Epithelial cell of proximal tubule (primary cell): ENCODE data around the gene PHLPP1. TPM values are rescaled to one million over a fixed set of nuclear protein-coding genes. Genes with fewer than 3 reads are reported as not detected.

Experiments used
- DNase-seq: peaks from one replicate; pipeline ENCODE4 v3.0.0-alpha.2; 2011; ENCODE audit warnings: low read depth
- H3K4me3 ChIP-seq: 2 replicates; pipeline ENCODE4 v1.5.1; 2011; ENCODE audit warnings: low read depth, mild to moderate bottlenecking, low read length
- CTCF ChIP-seq: conservative IDR thresholded peaks from 2 replicates; pipeline ENCODE4 v1.5.1; 2012; ENCODE audit warnings: low read depth, mild to moderate bottlenecking, low read length
- total RNA-seq: library from RNA; depleted of rRNA; stranded (reverse); fragments of >200 nt; gene quantifications from 2 replicates; pipeline ENCODE4 v1.2.3, GENCODE V29; 2015

PHLPP1 gene
- total RNA-seq, 1 donor from 2014 or later: 9.0 TPM

DNA sequence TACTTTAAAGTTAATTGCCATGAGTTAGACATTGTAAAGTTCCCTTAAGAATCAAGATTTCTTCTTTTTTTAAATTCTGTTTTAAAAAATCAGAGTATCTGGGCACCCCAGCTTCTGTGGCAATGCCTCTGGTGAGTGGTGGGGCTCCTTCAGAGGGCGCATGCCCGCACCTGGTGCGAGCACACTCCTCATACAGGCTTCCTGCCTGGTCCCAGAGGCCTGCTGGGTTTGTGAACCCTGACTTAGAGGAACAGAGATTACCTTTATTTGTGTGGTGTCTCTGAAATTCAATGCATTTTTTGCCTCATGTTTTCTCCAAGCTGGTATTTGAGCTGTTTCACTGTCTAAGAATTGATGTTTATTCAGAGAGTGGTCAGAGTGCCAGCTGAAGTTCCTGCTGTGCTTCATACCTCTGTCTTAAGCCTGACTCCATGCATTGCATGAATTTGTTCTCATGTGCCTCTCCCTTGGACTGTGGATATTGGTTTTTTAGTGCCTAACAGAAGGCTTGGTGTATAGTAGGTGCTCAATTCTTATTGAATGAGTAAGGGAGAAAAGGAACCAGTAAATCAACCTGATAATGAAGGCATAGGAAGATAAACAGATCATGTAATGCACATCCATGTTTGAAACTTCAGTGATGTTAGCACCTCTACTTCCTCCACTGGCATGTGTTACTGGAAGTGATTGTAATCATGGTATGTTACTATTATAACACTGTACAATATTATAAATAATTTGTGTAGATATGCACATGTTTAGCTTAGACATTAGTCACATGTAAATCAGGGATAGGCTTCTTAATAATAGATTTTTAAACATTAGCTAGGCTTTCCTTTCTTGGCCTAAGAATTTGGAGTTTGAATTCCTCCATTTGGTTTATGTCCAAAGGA, 29.0 kb downstream of the PHLPP1 start:
- no peak for TF ChIP-seq CTCF
- no peak overlapping the region for H3K4me3 ChIP-seq
- DNase-seq: no peak

- DNase-seq: no peak
- no peak overlapping the region for H3K4me3 ChIP-seq
- TF ChIP-seq CTCF: no peak
These were observed 29.9 kb downstream of the PHLPP1 start for GRCh38 chr18:62745089-62745751.

DNA sequence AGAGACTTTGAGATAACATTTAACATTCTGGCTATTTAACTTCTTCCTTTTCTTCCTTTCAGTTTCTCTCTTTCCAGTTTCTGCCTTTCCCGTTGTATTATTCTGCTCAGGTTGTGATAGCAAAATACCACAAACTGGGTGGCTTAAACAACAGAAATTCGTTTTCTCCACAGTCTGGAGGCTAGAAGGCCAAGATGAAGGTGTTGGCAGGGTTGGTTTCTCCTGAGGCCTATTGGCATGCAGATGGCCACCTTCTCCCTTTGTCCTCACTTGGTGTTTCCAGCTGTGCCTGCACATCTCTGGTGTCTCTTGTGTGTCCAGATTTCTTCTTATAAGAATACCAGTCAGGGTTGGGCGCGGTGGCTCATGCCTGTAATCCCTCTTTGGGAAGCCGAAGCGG, 34.0 kb downstream of the PHLPP1 start:
- H3K4me3 ChIP-seq: no peak overlapping the region
- DNase-seq: no peak
- TF ChIP-seq CTCF: no peak

DNA sequence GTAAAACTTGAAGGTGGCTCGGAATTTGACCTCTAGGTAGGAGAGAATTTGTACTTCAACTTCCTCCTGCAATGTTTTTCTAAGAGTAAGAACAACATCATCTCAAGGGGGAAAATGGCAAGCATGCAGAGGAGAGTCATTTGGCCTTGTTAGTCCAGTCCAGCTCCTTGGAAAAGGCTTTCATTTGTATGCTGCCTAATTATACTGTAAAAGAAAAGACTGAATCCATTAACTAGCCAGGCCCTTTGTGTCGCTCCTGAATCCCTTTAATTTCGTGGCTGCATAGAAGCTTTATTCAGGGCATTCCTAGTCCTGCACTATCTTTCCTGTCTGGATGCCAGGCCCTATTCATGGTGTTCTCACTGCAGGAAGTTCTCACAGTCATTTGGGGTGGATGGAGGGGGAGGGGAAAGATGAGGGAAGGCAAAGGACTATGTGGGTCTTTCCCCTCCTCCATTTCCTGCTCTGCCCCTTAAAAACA, 36.0 kb downstream of the PHLPP1 start:
- TF ChIP-seq CTCF: no peak
- H3K4me3 ChIP-seq: no peak overlapping the region
- no peak for DNase-seq

GRCh38 chr18:62751977-62752376, 36.6 kb downstream of the PHLPP1 start:
- no peak overlapping the region for H3K4me3 ChIP-seq
- TF ChIP-seq CTCF: no peak
- no peak for DNase-seq

DNA sequence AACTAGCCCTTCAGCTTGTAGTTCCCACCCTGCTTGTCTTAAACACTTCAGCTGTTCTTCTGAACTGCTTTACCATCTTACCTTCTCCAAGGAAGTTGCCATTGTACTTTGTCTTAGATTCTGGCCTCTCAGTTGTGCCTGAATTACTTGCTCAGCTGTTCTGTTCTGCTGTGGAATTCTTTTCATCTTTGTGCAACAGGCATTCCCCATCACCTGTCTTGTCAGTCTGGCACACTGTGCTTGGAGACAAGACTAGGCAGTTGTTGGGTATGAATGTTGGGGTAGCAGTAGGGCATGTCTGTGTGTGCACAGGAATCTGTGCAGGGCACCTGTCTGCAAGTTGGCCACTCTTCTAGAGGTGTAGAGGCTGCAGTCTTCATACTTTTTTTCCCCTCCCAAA, 38.7 kb downstream of the PHLPP1 start:
- no peak for TF ChIP-seq CTCF
- H3K4me3 ChIP-seq: no peak overlapping the region
- no peak for DNase-seq
